Fibroblast of gingiva (primary cell): ENCODE measurements around the gene MYO15A.
A peak's percentile ranks its signal among the peaks of the same experiment; 100 is the strongest.

Source experiments
- DNase-seq: peaks from one replicate; pipeline ENCODE4 v3.0.0-alpha.2; 2011; ENCODE audit warnings: low read depth

Gene MYO15A, protein sequence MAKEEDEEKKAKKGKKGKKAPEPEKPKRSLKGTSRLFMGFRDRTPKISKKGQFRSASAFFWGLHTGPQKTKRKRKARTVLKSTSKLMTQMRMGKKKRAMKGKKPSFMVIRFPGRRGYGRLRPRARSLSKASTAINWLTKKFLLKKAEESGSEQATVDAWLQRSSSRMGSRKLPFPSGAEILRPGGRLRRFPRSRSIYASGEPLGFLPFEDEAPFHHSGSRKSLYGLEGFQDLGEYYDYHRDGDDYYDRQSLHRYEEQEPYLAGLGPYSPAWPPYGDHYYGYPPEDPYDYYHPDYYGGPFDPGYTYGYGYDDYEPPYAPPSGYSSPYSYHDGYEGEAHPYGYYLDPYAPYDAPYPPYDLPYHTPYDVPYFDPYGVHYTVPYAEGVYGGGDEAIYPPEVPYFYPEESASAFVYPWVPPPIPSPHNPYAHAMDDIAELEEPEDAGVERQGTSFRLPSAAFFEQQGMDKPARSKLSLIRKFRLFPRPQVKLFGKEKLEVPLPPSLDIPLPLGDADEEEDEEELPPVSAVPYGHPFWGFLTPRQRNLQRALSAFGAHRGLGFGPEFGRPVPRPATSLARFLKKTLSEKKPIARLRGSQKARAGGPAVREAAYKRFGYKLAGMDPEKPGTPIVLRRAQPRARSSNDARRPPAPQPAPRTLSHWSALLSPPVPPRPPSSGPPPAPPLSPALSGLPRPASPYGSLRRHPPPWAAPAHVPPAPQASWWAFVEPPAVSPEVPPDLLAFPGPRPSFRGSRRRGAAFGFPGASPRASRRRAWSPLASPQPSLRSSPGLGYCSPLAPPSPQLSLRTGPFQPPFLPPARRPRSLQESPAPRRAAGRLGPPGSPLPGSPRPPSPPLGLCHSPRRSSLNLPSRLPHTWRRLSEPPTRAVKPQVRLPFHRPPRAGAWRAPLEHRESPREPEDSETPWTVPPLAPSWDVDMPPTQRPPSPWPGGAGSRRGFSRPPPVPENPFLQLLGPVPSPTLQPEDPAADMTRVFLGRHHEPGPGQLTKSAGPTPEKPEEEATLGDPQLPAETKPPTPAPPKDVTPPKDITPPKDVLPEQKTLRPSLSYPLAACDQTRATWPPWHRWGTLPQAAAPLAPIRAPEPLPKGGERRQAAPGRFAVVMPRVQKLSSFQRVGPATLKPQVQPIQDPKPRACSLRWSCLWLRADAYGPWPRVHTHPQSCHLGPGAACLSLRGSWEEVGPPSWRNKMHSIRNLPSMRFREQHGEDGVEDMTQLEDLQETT (N-terminal part only)

GRCh38 chr17:18108401-18109312 is at the start of gene MYO15A:
Gene MYO15A (plus strand): TSS chr17:18108756. CDS start chr17:18118801, 10,045 bp downstream.
- no peak for DNase-seq

- no peak for DNase-seq
These were observed 49.3 kb upstream of the MYO15A start for GRCh38 chr17:18059283-18059682.

- no peak for DNase-seq
These were observed 44.5 kb upstream of the MYO15A start for GRCh38 chr17:18064053-18064452.

DNA sequence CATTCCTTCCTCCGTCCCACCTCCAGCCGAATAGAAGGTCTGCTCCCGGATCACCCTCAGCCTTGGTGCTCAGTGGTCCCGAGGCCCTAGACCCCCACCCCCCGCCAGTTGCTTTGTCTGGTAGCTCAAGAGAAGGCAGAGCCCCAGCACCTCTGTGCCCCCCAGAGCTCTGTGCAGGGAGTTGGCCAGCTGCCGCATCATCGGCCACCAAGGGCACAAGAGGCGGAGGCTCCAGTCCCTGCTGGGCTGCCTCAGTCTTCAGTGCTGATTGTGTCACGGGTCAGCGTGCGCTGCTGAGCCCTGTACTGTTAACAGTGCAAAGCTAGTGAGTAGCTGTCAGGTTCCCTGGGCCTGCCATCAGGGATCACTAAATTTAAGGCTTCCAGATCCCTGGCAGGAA is 43.0 kb upstream of the MYO15A start:
- no peak for DNase-seq

DNA sequence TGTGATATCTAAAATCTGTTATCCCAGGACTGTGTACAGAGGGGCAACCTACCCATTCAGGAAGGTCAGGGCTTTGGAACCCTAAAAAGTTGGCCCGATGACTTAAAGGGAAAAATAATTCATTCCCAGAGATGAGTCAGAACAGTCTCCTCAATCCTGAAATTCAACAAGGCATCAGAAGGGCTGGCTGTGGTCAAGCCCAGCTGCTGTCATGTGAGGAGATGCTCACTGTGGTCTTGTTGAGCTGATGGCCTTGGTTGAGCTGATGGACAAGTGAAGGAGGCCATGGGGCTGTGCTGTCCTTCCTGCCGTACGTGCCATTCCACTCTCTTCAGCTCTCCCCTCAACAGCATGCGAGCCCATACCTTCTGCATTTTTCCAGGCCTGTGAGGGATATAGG is 41.7 kb upstream of the MYO15A start:
- DNase-seq, result no peak

DNA sequence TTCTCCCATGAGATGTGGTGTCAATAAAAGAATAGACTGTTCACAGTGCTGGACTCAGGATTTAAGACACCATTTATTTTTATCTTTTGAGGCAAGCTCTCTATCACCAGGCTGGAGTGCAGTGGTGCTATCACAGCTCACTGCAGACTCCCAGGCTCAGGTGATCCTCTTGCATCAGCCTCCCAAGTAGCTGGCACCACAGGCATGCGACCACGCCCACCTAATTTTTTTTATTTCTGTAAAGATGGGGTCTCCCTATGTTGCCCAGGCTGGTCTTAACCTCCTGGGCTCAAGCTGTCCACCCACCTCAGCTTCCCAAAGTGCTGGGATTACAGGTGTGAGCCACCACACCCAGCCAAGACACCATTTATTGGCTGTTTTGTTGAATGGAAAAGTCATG is 39.5 kb upstream of the MYO15A start:
- no peak for DNase-seq

DNA sequence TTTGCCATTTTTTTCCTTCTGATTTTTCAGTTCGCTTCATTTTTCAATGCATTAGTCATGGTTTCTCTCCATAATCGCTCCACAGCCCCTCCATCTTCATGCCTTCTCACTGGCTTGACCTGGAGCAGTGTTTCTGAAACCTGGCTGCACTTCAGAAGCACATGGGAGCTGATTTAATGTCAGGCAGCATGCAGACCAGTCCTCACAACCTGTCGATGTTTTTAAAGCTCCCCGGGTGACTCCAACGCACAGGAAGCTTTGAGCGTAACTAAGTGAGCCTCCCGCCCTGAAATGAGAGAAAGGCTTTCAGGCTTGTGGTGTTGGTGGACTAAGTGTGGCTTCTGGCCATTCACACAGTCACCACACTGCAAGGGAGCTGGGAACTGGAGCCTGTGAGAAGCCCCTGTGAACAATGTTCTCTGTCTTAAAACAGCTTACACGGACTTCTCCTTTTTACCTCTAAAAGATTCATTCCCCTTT is 37.7 kb upstream of the MYO15A start:
- no peak for DNase-seq

DNA sequence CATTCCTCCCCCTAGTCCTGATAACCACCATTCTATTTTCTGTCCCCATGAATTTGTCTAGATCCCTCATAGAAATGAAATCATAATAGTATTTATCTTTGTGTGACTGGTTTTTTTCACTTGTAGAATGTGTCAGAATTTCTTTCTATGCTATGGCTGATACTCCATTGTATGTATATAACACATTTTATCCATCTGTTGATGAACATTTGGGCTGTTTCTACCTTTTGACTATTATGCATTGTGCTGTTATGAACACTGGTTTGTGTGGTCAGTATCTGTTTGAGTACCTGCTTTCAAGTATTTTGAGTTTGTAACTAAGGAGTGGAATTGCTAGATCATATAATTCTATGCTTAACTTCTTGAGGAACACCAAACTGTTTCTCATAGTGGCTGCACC is 36.8 kb upstream of the MYO15A start:
- DNase-seq, result no peak

DNA sequence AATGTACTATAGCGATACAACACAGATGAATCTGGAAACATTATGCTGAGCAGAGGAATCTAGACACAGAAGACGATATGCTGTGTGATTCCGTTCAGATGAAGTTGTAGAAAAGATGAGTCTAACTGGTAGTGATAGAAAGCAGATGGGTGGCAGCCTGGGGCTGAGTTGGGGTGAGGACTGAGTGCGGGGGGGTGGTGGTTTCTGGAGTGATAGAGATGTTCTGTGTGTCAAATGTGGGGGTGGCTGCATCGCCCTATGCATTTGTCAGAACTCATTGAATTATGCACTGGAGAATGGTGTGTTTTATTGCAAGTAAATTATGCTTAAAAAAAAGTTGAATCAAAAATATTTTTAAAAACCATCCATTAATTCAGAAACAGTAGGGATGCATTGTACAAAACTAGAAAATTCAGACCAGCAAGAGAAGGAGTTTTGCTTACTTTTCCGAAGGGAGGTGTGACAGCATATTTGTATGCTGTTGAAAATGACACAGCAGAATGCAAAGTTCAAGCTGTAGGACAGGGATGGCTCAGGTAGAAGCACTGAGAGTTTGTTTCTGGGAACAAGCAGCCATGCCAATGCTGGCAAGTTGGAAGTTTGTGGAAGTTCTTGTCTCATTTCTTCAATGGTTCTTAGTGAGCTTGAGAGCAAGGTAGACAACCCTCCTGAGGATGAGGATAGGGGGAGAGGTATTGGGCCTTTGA is 33.8 kb upstream of the MYO15A start:
- DNase-seq, result no peak

- DNase-seq, result no peak
These were observed 31.6 kb upstream of the MYO15A start for GRCh38 chr17:18076936-18077335.

DNA sequence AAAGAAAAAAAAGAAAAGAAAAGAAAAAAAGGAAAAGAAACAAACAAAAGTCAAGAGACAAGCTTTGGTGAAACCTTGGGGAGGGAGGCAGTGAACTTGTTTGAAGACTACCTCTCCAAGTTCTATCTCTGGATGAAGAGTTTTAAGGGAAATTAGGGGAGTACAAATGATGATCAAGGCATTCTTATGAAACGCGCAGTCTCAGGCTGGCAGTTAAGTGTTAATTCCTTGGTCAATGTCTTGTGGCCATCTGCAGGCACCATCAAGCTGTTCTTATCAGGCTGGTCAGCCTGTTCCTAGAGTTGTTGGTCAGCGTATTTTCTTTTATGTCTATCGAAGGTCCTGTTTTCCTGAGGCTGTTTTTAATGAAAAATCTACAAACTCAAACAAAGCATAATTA is 29.0 kb upstream of the MYO15A start:
- DNase-seq, result no peak

GRCh38 chr17:18084256-18084655 is 24.3 kb upstream of the MYO15A start:
- no peak for DNase-seq

- peak; percentile 91 for DNase-seq
These were observed 20.7 kb upstream of the MYO15A start, which contains the start of gene DRG2 for GRCh38 chr17:18087610-18088491. Gene DRG2 (plus strand): TSS chr17:18087948. CDS start chr17:18088024, 76 bp downstream.

DNA sequence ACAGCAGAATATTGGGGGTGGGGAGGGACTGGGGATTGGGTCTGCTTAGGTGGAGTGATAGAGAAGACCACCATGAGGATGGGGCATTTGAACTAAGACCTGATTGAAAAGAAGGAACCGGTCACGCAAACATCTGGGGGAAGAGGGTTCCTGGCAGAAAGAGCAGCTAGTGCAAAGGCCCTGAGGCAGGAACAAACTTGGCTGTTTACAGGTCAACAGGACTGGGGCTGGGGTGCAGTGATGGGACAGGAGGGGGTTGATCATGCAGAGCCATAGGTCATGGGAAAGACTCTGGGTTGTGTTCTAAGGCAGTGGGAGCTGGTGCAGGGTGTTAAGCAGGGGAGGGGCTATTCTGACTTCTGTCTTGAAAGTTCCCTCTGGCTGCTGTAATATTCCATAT is 18.9 kb upstream of the MYO15A start:
- DNase-seq, result no peak

- peak; percentile 66 for DNase-seq
These were observed 14.7 kb upstream of the MYO15A start for GRCh38 chr17:18093616-18094408.

DNA sequence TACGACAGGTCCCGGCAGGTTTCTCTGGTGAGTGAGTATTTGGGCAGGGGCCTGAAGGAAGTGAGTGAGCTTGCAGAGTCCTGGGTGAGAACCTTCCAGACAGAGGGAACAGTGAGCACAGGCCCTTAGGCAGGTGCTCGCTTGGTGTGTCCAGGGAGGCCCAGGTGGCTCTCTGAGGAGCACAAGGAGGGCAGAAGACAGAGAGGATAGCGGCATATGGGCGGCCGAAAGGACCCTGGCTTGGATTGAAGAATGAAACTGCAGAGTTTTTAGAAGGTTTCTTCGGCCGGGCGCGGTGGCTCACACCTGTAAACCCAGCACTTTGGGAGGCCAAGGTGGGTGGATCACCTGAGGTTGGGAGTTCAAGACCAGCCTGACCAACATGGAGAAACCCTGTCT is 14.1 kb upstream of the MYO15A start:
- DNase-seq, result no peak

- DNase-seq, result no peak
These were observed 9.0 kb upstream of the MYO15A start for GRCh38 chr17:18099516-18099915.

DNA sequence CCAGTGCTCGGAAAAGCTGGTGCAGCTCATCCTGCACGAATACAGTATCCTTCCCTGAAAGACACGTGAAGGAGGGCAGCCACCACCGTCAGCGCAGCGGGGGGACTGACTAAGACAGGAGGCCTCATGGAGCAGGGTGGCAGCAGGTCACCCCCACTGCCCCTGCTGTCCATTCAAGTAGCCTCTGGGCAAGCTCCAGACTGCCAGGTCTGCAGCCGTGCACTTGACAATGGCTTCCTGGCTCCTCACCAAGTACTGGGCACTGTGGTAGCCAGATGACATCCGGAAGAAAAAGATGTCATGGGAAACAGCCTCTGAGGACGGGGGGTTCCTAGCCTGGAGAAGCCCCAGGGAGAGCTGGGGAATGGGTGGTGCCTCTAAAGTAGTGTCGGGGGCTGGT is 7.9 kb upstream of the MYO15A start:
- no peak for DNase-seq

DNA sequence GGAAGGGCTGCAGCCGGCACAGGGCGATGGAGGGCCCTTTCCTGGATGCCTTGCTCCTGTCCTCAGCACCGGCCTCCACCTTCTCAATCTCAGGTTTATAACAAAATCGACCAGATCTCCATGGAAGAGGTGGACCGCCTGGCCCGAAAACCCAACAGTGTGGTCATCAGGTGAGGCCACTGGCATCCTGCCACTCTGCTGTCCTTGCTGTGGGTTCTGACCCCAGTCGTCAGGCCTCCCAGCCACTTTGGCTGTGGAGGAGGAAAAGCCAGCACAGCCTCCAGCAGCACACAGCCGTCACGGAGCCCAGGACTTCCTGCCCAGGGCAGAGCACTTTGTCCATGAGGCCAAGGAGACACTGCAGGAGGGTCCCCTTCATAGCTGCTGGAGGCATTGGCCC is 6.7 kb upstream of the MYO15A start:
- DNase-seq, result no peak
